H9 (cell line): ENCODE measurements around the gene CROT. TPM values are rescaled to one million over a fixed set of nuclear protein-coding genes. Genes with fewer than 3 reads are reported as not detected.

Source experiments
- DNase-seq: peaks from one replicate; pipeline ENCODE4 v3.0.0-alpha.2; 2017
- H2AFZ ChIP-seq: one replicate; pipeline ENCODE4 v1.6.1; 2013; ENCODE audit warnings: mild to moderate bottlenecking, low read length, control low read depth, moderate library complexity
- H2AK5ac ChIP-seq: 2 replicates; pipeline ENCODE4 v1.6.1; 2013; ENCODE audit warnings: low read length, control low read depth, mixed read lengths; ENCODE audit not compliant: insufficient read length
- H2BK120ac ChIP-seq: one replicate; pipeline ENCODE4 v1.6.1; 2013; ENCODE audit warnings: low read depth, mild to moderate bottlenecking, low read length, control low read depth, inconsistent platforms; ENCODE audit not compliant: poor library complexity, severe bottlenecking
- H2BK12ac ChIP-seq: 2 replicates; pipeline ENCODE4 v1.6.1; 2013; ENCODE audit warnings: low read length, control low read depth, mixed read lengths, low read depth; ENCODE audit not compliant: insufficient read length
- H2BK15ac ChIP-seq: 2 replicates; pipeline ENCODE4 v1.6.1; 2013; ENCODE audit warnings: low read depth, low read length, control low read depth
- H2BK20ac ChIP-seq: one replicate; pipeline ENCODE4 v1.6.1; 2013; ENCODE audit warnings: low read depth, mild to moderate bottlenecking, low read length, control low read depth, inconsistent platforms; ENCODE audit not compliant: poor library complexity, severe bottlenecking
- H2BK5ac ChIP-seq: 2 replicates; pipeline ENCODE4 v1.6.1; 2013; ENCODE audit warnings: low read length, control low read depth, mixed read lengths; ENCODE audit not compliant: insufficient read length
- H3K14ac ChIP-seq: 2 replicates; pipeline ENCODE4 v1.6.1; 2013; ENCODE audit warnings: low read length, control low read depth; ENCODE audit not compliant: insufficient read depth
- H3K18ac ChIP-seq: 2 replicates; pipeline ENCODE4 v1.6.1; 2013; ENCODE audit warnings: low read depth, mild to moderate bottlenecking, mixed read lengths, low read length, control low read depth; ENCODE audit not compliant: insufficient read length
- H3K23ac ChIP-seq: 2 replicates; pipeline ENCODE4 v1.6.1; 2013; ENCODE audit warnings: low read length, control low read depth, mixed read lengths, low read depth; ENCODE audit not compliant: insufficient read length
- H3K23me2 ChIP-seq: 2 replicates; pipeline ENCODE4 v1.6.1; 2013; ENCODE audit warnings: low read depth, mild to moderate bottlenecking, mixed read lengths, low read length, control low read depth; ENCODE audit not compliant: insufficient read length, poor library complexity, severe bottlenecking
- H3K27ac ChIP-seq: 2 replicates; pipeline ENCODE4 v1.5.1; 2013; ENCODE audit warnings: low read length, control low read depth, mixed read lengths, low read depth; ENCODE audit not compliant: insufficient read length
- H3K27me3 ChIP-seq: 2 replicates; pipeline ENCODE4 v1.6.1; 2013; ENCODE audit warnings: low read length, control low read depth, inconsistent platforms; ENCODE audit not compliant: insufficient read depth
- H3K4ac ChIP-seq: 2 replicates; pipeline ENCODE4 v1.6.1; 2013; ENCODE audit warnings: low read depth, mild to moderate bottlenecking, control low read depth, inconsistent platforms, low read length, moderate library complexity
- H3K4me1 ChIP-seq: 2 replicates; pipeline ENCODE4 v1.6.1; 2013; ENCODE audit warnings: low read length, control low read depth, inconsistent platforms; ENCODE audit not compliant: insufficient read depth
- H3K4me2 ChIP-seq: 2 replicates; pipeline ENCODE4 v1.6.1; 2013; ENCODE audit warnings: low read length, control low read depth, mixed read lengths; ENCODE audit not compliant: insufficient read length, insufficient read depth
- H3K56ac ChIP-seq: 2 replicates; pipeline ENCODE4 v1.6.1; 2013; ENCODE audit warnings: low read depth, mild to moderate bottlenecking, mixed read lengths, low read length, control low read depth; ENCODE audit not compliant: insufficient read length
- H3K79me1 ChIP-seq: 2 replicates; pipeline ENCODE4 v1.6.1; 2013; ENCODE audit warnings: low read depth, mild to moderate bottlenecking, moderate library complexity, low read length, control low read depth, inconsistent platforms; ENCODE audit not compliant: insufficient read depth, poor library complexity, severe bottlenecking
- H3K79me2 ChIP-seq: 2 replicates; pipeline ENCODE4 v1.6.1; 2013; ENCODE audit warnings: low read length, control low read depth, inconsistent platforms; ENCODE audit not compliant: insufficient read depth
- H3K9ac ChIP-seq: 2 replicates; pipeline ENCODE4 v1.6.1; 2013; ENCODE audit warnings: low read length, control low read depth, mixed read lengths; ENCODE audit not compliant: insufficient read length; ENCODE audit errors: extremely low read depth
- H3K9me3 ChIP-seq: one replicate; pipeline ENCODE4 v1.6.1; 2013; ENCODE audit warnings: low read depth, low read length, inconsistent platforms; ENCODE audit not compliant: control insufficient read depth
- H3T11ph ChIP-seq: one replicate; pipeline ENCODE4 v1.6.1; 2013; ENCODE audit warnings: mild to moderate bottlenecking, low read length, control low read depth, inconsistent platforms
- H4K20me1 ChIP-seq: one replicate; pipeline ENCODE4 v1.6.1; 2013; ENCODE audit not compliant: control insufficient read depth, insufficient read length, insufficient read depth
- H4K5ac ChIP-seq: 2 replicates; pipeline ENCODE4 v1.6.1; 2013; ENCODE audit warnings: low read depth, mild to moderate bottlenecking, mixed read lengths, low read length, control low read depth; ENCODE audit not compliant: insufficient read length
- H4K8ac ChIP-seq: replicated peaks from 2 replicates; pipeline ENCODE4 v1.6.1; 2013; ENCODE audit warnings: low read length, control low read depth, mixed read lengths, low read depth; ENCODE audit not compliant: insufficient read length
- H4K91ac ChIP-seq: 2 replicates; pipeline ENCODE4 v1.6.1; 2013; ENCODE audit warnings: low read depth, mild to moderate bottlenecking, moderate library complexity, mixed read lengths, low read length, control low read depth; ENCODE audit not compliant: insufficient read length
- H3K27ac Mint-ChIP-seq, 3 experiments: 2 replicates in 2 of 3; 3 replicates in 1 of 3; pipeline ENCODE4 v1.8.0; 2020 to 2021; ENCODE audit warnings: mixed read lengths in 3 of 3, mild to moderate bottlenecking in 1 of 3, moderate library complexity in 1 of 3
- H3K27me3 Mint-ChIP-seq: 2 replicates; pipeline ENCODE4 v1.8.0; 2021; ENCODE audit warnings: low read depth, mild to moderate bottlenecking, moderate library complexity, mixed read lengths
- H3K36me3 Mint-ChIP-seq, 3 experiments: 2 replicates in 2 of 3; 3 replicates in 1 of 3; pipeline ENCODE4 v1.8.0; 2020 to 2021; ENCODE audit warnings: low read depth in 3 of 3, mixed read lengths in 3 of 3; ENCODE audit not compliant: insufficient read depth in 1 of 3
- H3K4me1 Mint-ChIP-seq, 2 experiments: 2 replicates each; pipeline ENCODE4 v1.8.0; 2020; ENCODE audit warnings: mixed read lengths in 2 of 2
- H3K4me3 Mint-ChIP-seq, 2 experiments: 2 replicates in 1 of 2; 3 replicates in 1 of 2; pipeline ENCODE4 v1.8.0; 2020 to 2021; ENCODE audit warnings: mild to moderate bottlenecking in 2 of 2, mixed read lengths in 2 of 2, moderate library complexity in 1 of 2
- H3K9me3 Mint-ChIP-seq, 2 experiments: 2 replicates in 1 of 2; 3 replicates in 1 of 2; pipeline ENCODE4 v1.8.0; 2020; ENCODE audit warnings: mild to moderate bottlenecking in 2 of 2, mixed read lengths in 2 of 2, moderate library complexity in 1 of 2
- CTCF ChIP-seq: fragments of 200-600 bp; sonication (generic); conservative IDR thresholded peaks from 3 replicates; pipeline ENCODE4 v1.8.0; 2021; ENCODE audit warnings: antibody characterized with exemption, mild to moderate bottlenecking
- WGBS: extraction: QIAGEN DNeasy Blood & Tissue Kit; methylation state at CpG from one replicate; pipeline ENCODE4 v1.1.7; 2013; ENCODE audit warnings: missing lambda C conversion rate, low lambda C conversion rate, mixed read lengths; ENCODE audit not compliant: insufficient read length; ENCODE audit errors: extremely low coverage; 5-methylcytosine and 5-hydroxymethylcytosine counted together
- total RNA-seq: library from RNA; stranded (reverse); gene quantifications from 2 replicates; pipeline ENCODE4 v1.2.1, GENCODE V29; 2021

CROT gene
- total RNA-seq, 1 experiment from 2014 or later = 6.0 TPM

GRCh38 chr7:87328281-87328680 lies 17.2 kb upstream of the CROT start:
- H4K5ac ChIP-seq = no peak overlapping the region
- no peak overlapping the region for H3K4ac ChIP-seq
- H2BK5ac ChIP-seq = no peak overlapping the region
- H3K27me3 ChIP-seq = no peaks in the 10 kb centered on the region
- H3K27ac ChIP-seq = no peak overlapping the region
- H3K79me2 ChIP-seq = no peaks in the 10 kb centered on the region
- no peak for DNase-seq
- Mint-ChIP-seq H3K36me3 (peaks cover 29 to 69% (median 67%) of the 10 kb centered on the region in 3 experiments), H3K27ac (no peak overlapping the region), H3K9me3 (peaks cover 53 to 61% of the 10 kb centered on the region in 2 experiments), H3K27me3 (no peaks in the 10 kb centered on the region), H3K4me3 (no peak overlapping the region), H3K4me1 (peaks cover 2 to 13% of the 10 kb centered on the region in 2 experiments; a peak in 2 of 4 replicates)
- H3K18ac ChIP-seq = no peak overlapping the region
- H4K91ac ChIP-seq = no peak overlapping the region
- H2BK15ac ChIP-seq = no peak overlapping the region
- peaks cover 29% of the 10 kb centered on the region for H3K9me3 ChIP-seq
- no peak overlapping the region for H2BK120ac ChIP-seq
- no CpG with 5 or more reads among the region's 3 CpGs for WGBS
- H3K4me1 ChIP-seq = no peaks in the 10 kb centered on the region
- H2AK5ac ChIP-seq = no peak overlapping the region
- no peak overlapping the region for H3K9ac ChIP-seq
- H3K23ac ChIP-seq = no peak overlapping the region
- H3T11ph ChIP-seq = no peak overlapping the region
- no peak for TF ChIP-seq CTCF
- H2BK20ac ChIP-seq = no peak overlapping the region
- no peaks in the 10 kb centered on the region for H4K20me1 ChIP-seq
- H2BK12ac ChIP-seq = no peak overlapping the region
- no peaks in the 10 kb centered on the region for H3K79me1 ChIP-seq
- H4K8ac ChIP-seq = no peak overlapping the region
- H3K4me2 ChIP-seq = no peak overlapping the region
- H3K14ac ChIP-seq = no peak overlapping the region
- H2AFZ ChIP-seq = no peak overlapping the region
- no peaks in the 10 kb centered on the region for H3K23me2 ChIP-seq
- H3K56ac ChIP-seq = no peak overlapping the region
